GM23248 (cell line): ENCODE measurements around the gene DIAPH3. TPM values are rescaled to one million over a fixed set of nuclear protein-coding genes. Genes with fewer than 3 reads are reported as not detected.

ENCODE experiments used
- DNase-seq: peaks from one replicate; pipeline ENCODE4 v3.0.0-alpha.2; 2015
- H2AFZ ChIP-seq: fragments of 200-600 bp; sonication (generic); 2 replicates; pipeline ENCODE4 v1.6.1; 2016; ENCODE audit warnings: antibody characterized with exemption
- H3F3A ChIP-seq: fragments of 200-600 bp; sonication (generic); 2 replicates; pipeline ENCODE4 v1.6.1; 2016; ENCODE audit warnings: mild to moderate bottlenecking, antibody characterized with exemption, mixed run types; ENCODE audit not compliant: insufficient read depth
- H3K27ac ChIP-seq: fragments of 200-600 bp; sonication (generic); 2 replicates; pipeline ENCODE4 v1.5.1; 2016; ENCODE audit warnings: mild to moderate bottlenecking
- H3K27me3 ChIP-seq: fragments of 200-600 bp; sonication (generic); replicated peaks from 2 replicates; pipeline ENCODE4 v1.6.1; 2016; ENCODE audit warnings: mild to moderate bottlenecking; ENCODE audit not compliant: insufficient read depth
- H3K36me3 ChIP-seq: fragments of 200-600 bp; sonication (generic); 2 replicates; pipeline ENCODE4 v1.6.1; 2016; ENCODE audit warnings: low read depth, mild to moderate bottlenecking
- H3K4me1 ChIP-seq: fragments of 200-600 bp; sonication (generic); 2 replicates; pipeline ENCODE4 v1.6.1; 2016; ENCODE audit warnings: mild to moderate bottlenecking; ENCODE audit not compliant: insufficient read depth
- H3K4me2 ChIP-seq: fragments of 200-600 bp; sonication (generic); one replicate; pipeline ENCODE4 v1.6.1; 2016; ENCODE audit warnings: mild to moderate bottlenecking; ENCODE audit not compliant: unreplicated experiment
- H3K4me3 ChIP-seq: fragments of 200-600 bp; sonication (generic); 2 replicates; pipeline ENCODE4 v1.5.1; 2016; ENCODE audit warnings: mild to moderate bottlenecking
- H3K79me2 ChIP-seq: fragments of 200-600 bp; sonication (generic); 2 replicates; pipeline ENCODE4 v1.6.1; 2016; ENCODE audit warnings: mild to moderate bottlenecking; ENCODE audit not compliant: insufficient read depth
- H3K9ac ChIP-seq: fragments of 200-600 bp; sonication (generic); 2 replicates; pipeline ENCODE4 v1.6.1; 2016; ENCODE audit warnings: mild to moderate bottlenecking
- H3K9me2 ChIP-seq: fragments of 200-600 bp; sonication (generic); 2 replicates; pipeline ENCODE4 v1.6.1; 2016; ENCODE audit warnings: mixed run types, mild to moderate bottlenecking, moderate library complexity; ENCODE audit not compliant: insufficient read depth
- H3K9me3 ChIP-seq: fragments of 200-600 bp; sonication (generic); one replicate; pipeline ENCODE4 v1.6.1; 2017; ENCODE audit warnings: low read depth
- H4K20me1 ChIP-seq: fragments of 200-600 bp; sonication (generic); 2 replicates; pipeline ENCODE4 v1.6.0; 2016; ENCODE audit not compliant: insufficient read depth
- EZH2 ChIP-seq: fragments of 200-600 bp; sonication (generic); IDR thresholded peaks from 2 replicates; pipeline ENCODE4 v1.6.1; 2018; ENCODE audit warnings: antibody characterized with exemption, mild to moderate bottlenecking; ENCODE audit not compliant: insufficient read depth, poor library complexity, severe bottlenecking
- EZH2phosphoT487 ChIP-seq: fragments of 200-600 bp; sonication (generic); IDR thresholded peaks from 2 replicates; pipeline ENCODE4 v1.6.1; 2018; ENCODE audit warnings: antibody characterized with exemption, moderate library complexity, mild to moderate bottlenecking, low read depth; ENCODE audit not compliant: insufficient read depth
- WGBS, 2 experiments: methylation state at CpG; one replicate each; pipeline ENCODE4 v1.1.6; 2015 to 2017; ENCODE audit warnings: low lambda C conversion rate in 2 of 2, low coverage in 1 of 2; ENCODE audit errors: missing lambda C conversion rate in 2 of 2; 5-methylcytosine and 5-hydroxymethylcytosine counted together
- in situ Hi-C: fragments of 300-500 bp; cut with MboI; formaldehyde crosslinking; loops from 2 replicates; pipeline ENCODE4 v1.15.0; 2020
- polyA plus RNA-seq: library from polyadenylated mRNA; unstranded; fragments of >200 nt; fragmentation: Nextera tagmentation; extraction: Ambion mirVana; gene quantifications from 2 replicates; pipeline ENCODE4 v1.2.1, GENCODE V29; 2016
- total RNA-seq: library from RNA; depleted of rRNA; stranded (reverse); fragments of >200 nt; shearing (Covaris generic); gene quantifications from 2 replicates; pipeline ENCODE4 v1.2.3, GENCODE V29; 2014

The DIAPH3 gene
- total and polyA plus RNA-seq, 2 experiments from 2014 or later, result 12.1 to 18.1 TPM

GRCh38 chr13:59706101-59706976 is 457.4 kb downstream of the DIAPH3 start:
- H3K9me3 ChIP-seq, result no peaks in the 10 kb centered on the region
- H3K4me2 ChIP-seq, result no peak overlapping the region
- H3K79me2 ChIP-seq, result no peaks in the 10 kb centered on the region
- no peaks in the 10 kb centered on the region for H3K27me3 ChIP-seq
- in situ Hi-C loops, result no loop called here
- WGBS, 2 experiments, result 97% methylated on average over 8 of the region's 8 CpGs
- H3K4me3 ChIP-seq, result no peak overlapping the region
- H3K9ac ChIP-seq, result no peak overlapping the region
- H3F3A ChIP-seq, result no peaks in the 10 kb centered on the region
- no peak for DNase-seq
- H2AFZ ChIP-seq, result no peak overlapping the region
- TF ChIP-seq EZH2, result no peak
- TF ChIP-seq EZH2phosphoT487, result no peak
- no peak overlapping the region for H3K27ac ChIP-seq
- H3K4me1 ChIP-seq, result no peaks in the 10 kb centered on the region
- H3K36me3 ChIP-seq, result no peaks in the 10 kb centered on the region
- H3K9me2 ChIP-seq, result no peaks in the 10 kb centered on the region
- no peaks in the 10 kb centered on the region for H4K20me1 ChIP-seq

GRCh38 chr13:59702269-59702668 is 461.5 kb downstream of the DIAPH3 start:
- no peaks in the 10 kb centered on the region for H3K36me3 ChIP-seq
- H3K9me3 ChIP-seq, result no peaks in the 10 kb centered on the region
- TF ChIP-seq EZH2phosphoT487, result no peak
- no peak for TF ChIP-seq EZH2
- DNase-seq, result no peak
- H3K27me3 ChIP-seq, result no peaks in the 10 kb centered on the region
- H3K9me2 ChIP-seq, result no peaks in the 10 kb centered on the region
- H3K79me2 ChIP-seq, result no peaks in the 10 kb centered on the region
- H3K4me3 ChIP-seq, result no peak overlapping the region
- no peaks in the 10 kb centered on the region for H4K20me1 ChIP-seq
- no peak overlapping the region for H3K9ac ChIP-seq
- in situ Hi-C loops, result no loop called here
- H3K4me1 ChIP-seq, result no peaks in the 10 kb centered on the region
- no peak overlapping the region for H3K27ac ChIP-seq
- no peak overlapping the region for H3K4me2 ChIP-seq
- 96 to 98% methylated on average over 3 of the region's 3 CpGs for WGBS, 2 experiments
- no peaks in the 10 kb centered on the region; the same call in 1 of the 2 replicates for H3F3A ChIP-seq
- no peak overlapping the region for H2AFZ ChIP-seq

DNA sequence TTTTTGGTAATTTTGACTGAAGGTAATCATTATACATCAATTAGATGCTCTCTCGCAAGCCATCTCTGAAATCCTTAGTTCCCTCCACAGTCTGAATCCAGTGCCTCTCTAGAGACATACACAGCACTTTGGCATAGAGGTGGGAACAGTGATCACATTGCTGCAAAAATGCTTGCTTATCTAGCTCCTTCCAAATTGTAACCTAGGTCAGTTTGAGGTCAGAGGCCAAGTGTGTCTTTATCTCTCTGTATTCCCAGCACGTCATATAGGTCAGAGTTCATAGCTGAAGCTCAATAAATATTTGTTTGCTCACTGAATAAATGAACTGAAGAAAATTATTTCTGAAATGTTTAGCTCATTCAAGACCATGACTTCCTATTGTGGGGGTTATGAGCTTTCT is 462.5 kb downstream of the DIAPH3 start:
- 83 to 90% methylated on average over 2 of the region's 2 CpGs for WGBS, 2 experiments
- no peaks in the 10 kb centered on the region for H3K36me3 ChIP-seq
- no peaks in the 10 kb centered on the region for H3K4me1 ChIP-seq
- no peaks in the 10 kb centered on the region for H4K20me1 ChIP-seq
- TF ChIP-seq EZH2, result no peak
- TF ChIP-seq EZH2phosphoT487, result no peak
- H3K27ac ChIP-seq, result no peak overlapping the region
- no peak overlapping the region for H3K4me3 ChIP-seq
- DNase-seq, result no peak
- no peaks in the 10 kb centered on the region for H3K9me2 ChIP-seq
- no peak overlapping the region for H3K4me2 ChIP-seq
- H3K27me3 ChIP-seq, result no peaks in the 10 kb centered on the region
- no peaks in the 10 kb centered on the region for H3K79me2 ChIP-seq
- H2AFZ ChIP-seq, result no peak overlapping the region
- no peak overlapping the region for H3K9ac ChIP-seq
- no peaks in the 10 kb centered on the region; the same call in 1 of the 2 replicates for H3F3A ChIP-seq
- no peaks in the 10 kb centered on the region for H3K9me3 ChIP-seq
- in situ Hi-C loops, result no loop called here

DNA sequence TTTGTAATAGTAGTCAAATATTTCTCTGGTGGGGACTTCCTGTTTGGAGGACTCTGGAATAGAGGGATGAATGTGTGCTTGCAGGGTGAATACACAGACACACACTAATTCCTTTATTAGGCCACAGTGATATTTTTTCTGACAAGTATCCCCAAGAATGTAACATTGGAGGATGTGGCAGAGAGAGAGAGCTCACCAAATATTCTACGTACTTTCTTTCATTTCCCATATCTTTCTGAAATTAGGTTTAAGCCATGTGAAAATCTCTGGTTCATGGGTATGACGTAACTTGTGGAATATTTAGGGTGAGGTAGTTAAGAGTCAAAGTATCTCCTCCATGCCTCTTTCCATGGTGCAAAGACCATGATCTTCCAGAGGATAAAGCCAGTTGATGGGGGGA is 463.4 kb downstream of the DIAPH3 start:
- H3K27me3 ChIP-seq, result no peaks in the 10 kb centered on the region
- H3K27ac ChIP-seq, result no peak overlapping the region
- H4K20me1 ChIP-seq, result no peaks in the 10 kb centered on the region
- H3K79me2 ChIP-seq, result no peaks in the 10 kb centered on the region
- H3K9me2 ChIP-seq, result no peaks in the 10 kb centered on the region
- no peaks in the 10 kb centered on the region for H3K9me3 ChIP-seq
- H3K36me3 ChIP-seq, result no peaks in the 10 kb centered on the region
- H3K4me3 ChIP-seq, result no peak overlapping the region
- WGBS, 2 experiments, result 83 to 91% methylated on average over 2 of the region's 2 CpGs
- in situ Hi-C loops, result no loop called here
- no peak overlapping the region for H2AFZ ChIP-seq
- H3K4me1 ChIP-seq, result no peaks in the 10 kb centered on the region
- no peak overlapping the region for H3K4me2 ChIP-seq
- peak; percentile 11 for DNase-seq
- no peak overlapping the region for H3K9ac ChIP-seq
- TF ChIP-seq EZH2phosphoT487 (no peak), EZH2 (no peak)
- H3F3A ChIP-seq, result no peaks in the 10 kb centered on the region; the same call in 1 of the 2 replicates
